Fibroblast of skin of left biceps (primary cell): ENCODE results near the gene CHST11.
A peak's percentile ranks its signal among the peaks of the same experiment; 100 is the strongest.

Experiments used
- DNase-seq, 2 experiments: peaks; one replicate each; pipeline ENCODE4 v3.0.0-alpha.2; 2013; ENCODE audit warnings: low read depth in 2 of 2

Gene CHST11

GRCh38 chr12:104433061-104433460 lies 23.7 kb upstream of the CHST11 start:
- no peak for DNase-seq

GRCh38 chr12:104434129-104434528 lies 22.6 kb upstream of the CHST11 start:
- DNase-seq = no peak

GRCh38 chr12:104435175-104435574 lies 21.6 kb upstream of the CHST11 start:
- DNase-seq = no peak

- DNase-seq = no peak
Observed at GRCh38 chr12:104435765-104436164, 21.0 kb upstream of the CHST11 start.

DNA sequence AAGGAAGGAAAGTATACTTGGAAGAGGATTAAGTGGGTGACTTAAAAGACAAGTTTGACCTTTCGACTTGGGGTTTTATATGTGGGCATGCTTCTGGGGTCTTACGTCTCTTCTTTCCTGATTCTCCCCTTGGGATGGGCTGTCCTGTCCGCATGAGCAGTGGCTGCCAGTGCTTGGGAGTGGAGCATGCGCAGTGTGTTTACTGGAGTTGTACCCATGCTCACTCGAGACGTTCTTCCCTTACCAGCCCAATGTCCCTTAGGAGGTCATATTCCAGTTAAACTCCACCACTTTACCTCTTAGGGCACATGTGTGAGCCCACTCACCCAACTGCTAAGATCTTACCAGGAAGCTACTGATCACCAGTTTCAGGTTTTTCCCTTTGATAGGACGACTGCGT lies 20.0 kb upstream of the CHST11 start:
- no peak for DNase-seq

- no peak for DNase-seq
Observed at GRCh38 chr12:104438134-104438533, 18.6 kb upstream of the CHST11 start.

- DNase-seq = no peak
Observed at GRCh38 chr12:104439137-104439536, 17.6 kb upstream of the CHST11 start.

DNA sequence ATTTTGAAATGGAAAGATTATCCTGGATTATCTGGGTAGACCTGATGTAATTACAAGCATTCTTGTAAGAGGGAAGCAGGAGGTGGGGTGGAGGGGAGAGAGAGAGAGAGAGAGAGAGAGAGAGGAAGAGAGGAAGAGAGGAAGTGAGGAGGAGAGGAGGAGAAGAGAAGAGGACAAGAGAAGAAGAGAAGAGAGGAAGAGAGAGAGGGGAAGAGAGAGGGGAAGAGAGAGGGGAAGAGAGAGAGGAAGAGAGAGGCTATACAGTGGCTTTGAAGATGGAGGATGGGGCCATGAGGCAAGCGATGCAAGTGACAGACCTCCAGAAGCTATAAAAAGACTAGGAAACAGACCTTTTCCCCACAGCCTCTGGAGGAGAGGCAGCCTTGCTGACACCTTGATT lies 13.7 kb upstream of the CHST11 start:
- DNase-seq = no peak

DNA sequence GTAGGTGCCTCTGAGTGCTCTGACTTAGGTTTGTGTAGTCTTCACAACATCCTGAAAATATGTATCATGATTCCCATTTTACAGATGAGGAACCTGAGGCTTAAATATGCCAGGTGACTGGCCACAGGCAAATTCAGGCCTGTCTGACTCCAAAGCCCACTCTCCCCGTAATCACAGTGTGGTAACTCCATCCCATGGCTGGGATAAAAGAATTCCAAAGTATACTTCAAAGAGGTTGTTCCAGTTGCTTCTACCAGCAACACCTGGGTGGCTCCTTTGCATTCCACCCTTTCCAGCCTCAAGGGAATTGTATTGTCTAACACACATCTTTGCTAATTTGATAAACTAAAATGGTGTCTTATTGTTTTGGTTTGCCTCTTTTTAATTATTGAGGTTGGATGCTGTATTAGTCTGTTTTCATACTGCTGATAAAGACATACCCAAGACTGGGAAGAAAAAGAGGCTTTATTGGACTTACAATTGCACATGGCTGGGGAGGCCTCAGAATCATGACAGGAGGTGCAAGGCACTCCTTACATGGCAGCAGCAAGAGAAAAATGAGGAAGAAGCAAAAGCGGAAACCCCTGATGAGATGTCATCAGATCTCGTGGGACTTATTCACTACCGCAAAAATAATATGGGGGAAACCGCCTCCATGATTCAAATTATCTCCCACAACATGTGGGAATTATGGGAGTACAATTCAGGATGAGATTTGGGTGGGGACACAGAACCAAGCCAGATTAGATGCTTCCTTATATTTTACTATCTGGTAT lies 9.9 kb upstream of the CHST11 start:
- no peak for DNase-seq

DNA sequence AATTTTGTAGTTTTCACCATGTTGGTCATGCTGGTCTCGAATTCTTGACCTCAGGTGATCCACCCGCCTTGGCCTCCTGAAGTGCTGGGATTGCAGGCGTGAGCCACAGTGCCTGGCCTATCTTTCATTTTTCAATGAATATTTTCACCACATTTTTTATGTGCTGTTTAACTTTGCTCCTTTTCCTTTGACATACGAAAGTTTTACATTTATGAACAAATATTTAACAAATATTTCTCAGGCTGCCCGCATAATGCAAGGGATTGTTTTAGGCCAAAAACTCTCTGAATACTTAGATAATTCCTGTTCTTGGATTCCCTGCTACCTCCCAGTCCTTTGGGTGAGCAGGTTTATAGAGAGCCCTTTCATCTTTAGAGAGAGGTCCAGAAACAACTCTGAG lies 8.7 kb upstream of the CHST11 start:
- DNase-seq = no peak

- no peak for DNase-seq
Observed at GRCh38 chr12:104448451-104448850, 8.3 kb upstream of the CHST11 start.

DNA sequence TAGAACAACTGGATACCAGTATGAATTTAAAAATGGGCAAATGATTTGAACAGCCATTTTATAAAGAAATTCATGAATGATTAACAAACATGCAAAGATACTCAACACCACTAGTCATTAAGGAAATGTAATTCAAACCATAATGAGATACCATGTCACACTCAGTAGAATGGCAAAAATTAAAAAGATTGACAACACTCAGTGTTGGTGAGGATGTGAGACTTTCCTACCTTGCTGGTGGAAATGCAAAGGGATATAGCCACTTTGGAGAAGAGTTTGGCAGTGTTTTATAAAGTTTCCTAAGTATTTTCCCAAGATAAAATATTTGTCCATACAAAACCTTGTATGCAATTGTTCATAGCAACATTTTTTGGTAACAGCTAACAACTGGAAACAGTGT lies 6.0 kb upstream of the CHST11 start:
- DNase-seq = no peak

DNA sequence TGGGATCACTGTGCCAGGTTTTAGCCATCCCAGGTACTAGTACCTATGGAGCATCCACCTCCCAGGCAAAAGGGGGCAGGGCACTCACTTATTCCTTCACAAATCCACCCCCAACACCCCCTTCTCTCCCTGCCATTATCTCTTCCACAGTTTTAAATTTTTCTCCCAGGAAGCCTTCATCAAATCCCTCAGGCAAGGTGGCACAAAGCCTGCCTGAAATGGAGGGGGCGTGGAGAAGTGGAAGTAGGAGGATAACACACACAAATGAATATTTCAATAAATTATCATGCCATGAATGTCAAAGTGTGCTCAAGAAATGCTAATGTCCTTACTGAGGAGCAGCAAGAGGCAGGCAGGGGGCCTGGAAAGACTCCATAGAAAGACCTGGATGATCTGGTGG lies 4.7 kb upstream of the CHST11 start:
- no peak for DNase-seq

DNA sequence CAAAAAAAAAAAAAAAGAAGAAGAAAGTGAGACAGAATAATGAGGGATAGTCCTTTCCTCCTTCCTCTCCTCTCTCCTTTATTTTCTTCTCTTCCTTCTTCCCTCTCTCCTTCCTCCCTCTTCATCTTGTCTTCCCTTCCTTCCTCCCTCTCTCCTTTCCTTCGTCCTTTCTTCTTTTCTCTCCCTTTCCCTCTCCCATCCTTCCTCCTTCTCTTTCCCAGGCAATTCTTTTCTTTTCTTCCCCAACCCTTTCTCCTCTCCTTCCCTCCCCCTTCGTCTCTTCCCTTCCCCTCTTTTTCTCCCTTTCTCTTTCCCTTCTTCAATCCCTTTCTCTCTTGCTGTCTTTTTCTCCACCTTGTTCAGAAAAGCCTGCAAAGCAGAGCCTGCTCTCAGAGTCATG lies 3.6 kb upstream of the CHST11 start:
- DNase-seq = no peak

DNA sequence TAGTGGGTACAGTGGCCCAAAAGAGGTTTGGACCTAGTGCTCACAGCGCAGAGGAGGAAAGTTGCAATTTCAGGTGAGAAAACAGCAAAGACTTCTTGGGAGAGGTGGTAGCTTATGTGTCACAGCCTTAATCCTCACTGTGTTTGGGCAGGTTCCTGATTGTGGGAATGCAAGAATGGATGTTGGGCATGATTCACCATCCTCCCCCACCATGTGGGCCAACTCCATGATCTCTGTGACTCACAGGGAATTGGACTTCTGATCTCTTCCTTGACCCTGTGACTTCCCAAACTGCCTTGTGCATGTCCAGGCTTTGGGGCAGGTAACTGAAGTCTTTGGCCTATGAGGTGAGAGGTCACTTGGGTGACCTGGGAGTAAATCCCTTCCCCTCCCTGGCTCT lies 1.8 kb upstream of the CHST11 start:
- peak in 1 of 2 experiments; percentile 12 for DNase-seq

GRCh38 chr12:104455578-104456416 lies 951 bp upstream of the CHST11 start:
- no peak for DNase-seq

DNA sequence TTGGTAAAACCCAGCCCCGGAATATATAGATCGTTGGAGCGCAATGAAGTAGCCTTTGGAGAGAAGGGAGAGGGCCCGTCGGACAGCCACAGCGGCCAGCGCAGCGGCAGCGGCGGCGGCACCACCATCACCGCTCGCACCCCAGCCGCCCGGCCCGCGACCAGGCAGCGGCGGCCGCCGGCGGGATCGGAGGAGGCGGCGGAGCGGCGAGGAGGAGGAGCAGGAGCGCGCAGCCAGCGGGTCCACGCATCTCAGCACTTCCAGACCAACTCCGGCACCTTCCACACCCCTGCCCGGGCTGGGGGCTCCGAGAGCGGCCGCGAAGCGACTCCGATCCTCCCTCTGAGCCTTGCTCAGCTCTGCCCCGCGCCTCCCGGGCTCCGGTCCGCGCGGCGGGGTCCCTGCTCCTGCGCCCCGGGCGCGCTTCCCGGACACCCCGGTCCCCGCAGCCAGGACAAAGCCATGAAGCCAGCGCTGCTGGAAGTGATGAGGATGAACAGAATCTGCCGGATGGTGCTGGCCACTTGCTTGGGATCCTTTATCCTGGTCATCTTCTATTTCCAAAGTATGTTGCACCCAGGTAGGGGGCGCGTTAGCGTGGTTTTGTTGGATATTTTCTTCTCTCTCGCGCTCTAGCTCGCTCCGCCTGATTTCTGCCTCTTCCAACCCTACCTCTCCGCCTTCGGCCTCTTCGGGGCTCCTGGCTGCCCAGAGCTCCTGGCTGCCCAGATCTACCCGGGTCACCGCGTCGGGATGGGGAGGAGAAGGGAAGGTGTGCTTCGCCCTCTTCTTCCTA lies 400 bp downstream of the CHST11 start:
- peak; percentile 33 to 44 for DNase-seq

DNA sequence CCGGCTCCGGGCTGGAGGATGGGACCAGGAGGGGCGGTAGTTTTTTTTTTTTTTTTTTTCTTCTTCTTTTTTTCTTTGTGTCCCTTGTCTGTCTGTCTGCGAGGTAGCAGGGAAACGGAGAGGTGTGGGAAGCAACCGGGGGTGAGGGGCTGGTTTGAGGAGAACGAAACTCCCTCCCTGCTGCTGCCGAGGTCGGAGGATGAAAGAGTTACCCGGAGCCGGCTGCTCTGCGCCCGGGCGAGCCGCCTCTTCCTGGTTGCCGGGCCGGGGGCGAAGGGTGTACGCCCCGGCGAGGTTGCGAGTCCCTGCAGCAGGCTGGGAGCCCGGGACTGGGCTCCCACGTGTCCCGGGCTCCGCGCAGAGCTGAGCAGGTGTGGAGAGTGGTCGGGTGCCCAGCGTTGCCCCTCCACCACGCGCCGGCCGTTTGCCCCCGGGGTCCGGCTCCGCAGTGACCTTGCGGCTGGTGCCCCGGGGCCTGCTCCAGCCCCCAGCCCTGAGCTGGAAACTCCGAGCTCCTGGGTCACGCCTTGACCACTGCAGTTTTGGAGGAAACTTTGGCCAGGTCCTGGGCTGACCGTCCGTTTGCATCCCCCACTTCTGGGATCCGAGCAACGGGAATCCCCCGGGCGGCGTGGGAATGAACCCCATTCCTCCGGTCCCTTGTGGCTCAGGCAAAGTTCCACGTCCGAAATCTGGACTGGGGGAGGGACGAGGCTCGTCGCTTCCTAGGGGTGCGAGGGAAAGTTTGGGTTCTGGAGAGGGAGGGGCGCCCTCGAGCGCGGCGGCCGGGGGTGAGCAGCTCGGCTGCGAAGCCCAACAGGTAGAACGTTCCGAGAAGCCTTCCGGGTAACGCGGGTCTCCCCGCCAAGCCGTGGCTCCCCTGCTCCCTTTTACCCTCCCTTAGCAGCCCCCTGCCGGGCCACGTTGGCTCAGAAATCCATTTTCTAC lies 1.3 kb downstream of the CHST11 start:
- DNase-seq = no peak

GRCh38 chr12:104458694-104459367 lies 2.1 kb downstream of the CHST11 start:
- DNase-seq = no peak

DNA sequence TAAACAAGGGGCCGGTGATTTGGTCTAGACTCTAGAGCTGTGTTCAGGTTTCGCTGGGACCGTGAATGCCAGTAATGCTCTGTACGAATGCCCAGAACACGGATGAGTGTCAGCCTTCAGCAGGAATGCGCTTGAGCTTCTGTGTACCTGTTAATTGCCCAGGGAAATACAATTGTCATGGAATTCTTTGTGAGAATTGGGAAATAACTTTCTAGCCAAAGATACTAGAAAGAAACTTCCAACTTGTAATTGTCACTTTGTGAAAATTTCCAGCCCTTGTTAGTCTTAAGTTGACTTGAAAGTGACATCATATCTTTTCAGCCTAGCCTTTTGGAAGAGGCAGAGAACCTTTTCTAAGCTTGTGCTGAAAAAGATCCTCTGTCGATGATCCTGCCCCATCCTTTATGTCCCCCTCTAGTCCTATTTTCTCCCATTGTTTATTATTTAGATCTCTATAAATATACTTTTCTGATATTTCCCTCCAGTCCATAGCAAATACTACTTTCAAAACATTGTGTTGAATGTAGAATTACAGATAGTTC lies 2.7 kb downstream of the CHST11 start:
- DNase-seq = no peak
